Fibroblast of mammary gland (primary cell): ENCODE results near the gene NXPE2.

Experiments used
- DNase-seq: peaks from one replicate; pipeline ENCODE4 v3.0.0-alpha.2; 2010; ENCODE audit warnings: low read depth
- H3K4me3 ChIP-seq: 2 replicates; pipeline ENCODE4 v1.5.1; 2011; ENCODE audit warnings: low read depth, mild to moderate bottlenecking, low read length, moderate library complexity; ENCODE audit not compliant: control insufficient read depth
- TF ChIP-seq, protein P1 (sequence below): conservative IDR thresholded peaks from 2 replicates; pipeline ENCODE4 v1.5.1; 2011; ENCODE audit warnings: low read depth, low read length, inconsistent platforms; ENCODE audit not compliant: control insufficient read depth, insufficient read depth

NXPE2 gene

DNA sequence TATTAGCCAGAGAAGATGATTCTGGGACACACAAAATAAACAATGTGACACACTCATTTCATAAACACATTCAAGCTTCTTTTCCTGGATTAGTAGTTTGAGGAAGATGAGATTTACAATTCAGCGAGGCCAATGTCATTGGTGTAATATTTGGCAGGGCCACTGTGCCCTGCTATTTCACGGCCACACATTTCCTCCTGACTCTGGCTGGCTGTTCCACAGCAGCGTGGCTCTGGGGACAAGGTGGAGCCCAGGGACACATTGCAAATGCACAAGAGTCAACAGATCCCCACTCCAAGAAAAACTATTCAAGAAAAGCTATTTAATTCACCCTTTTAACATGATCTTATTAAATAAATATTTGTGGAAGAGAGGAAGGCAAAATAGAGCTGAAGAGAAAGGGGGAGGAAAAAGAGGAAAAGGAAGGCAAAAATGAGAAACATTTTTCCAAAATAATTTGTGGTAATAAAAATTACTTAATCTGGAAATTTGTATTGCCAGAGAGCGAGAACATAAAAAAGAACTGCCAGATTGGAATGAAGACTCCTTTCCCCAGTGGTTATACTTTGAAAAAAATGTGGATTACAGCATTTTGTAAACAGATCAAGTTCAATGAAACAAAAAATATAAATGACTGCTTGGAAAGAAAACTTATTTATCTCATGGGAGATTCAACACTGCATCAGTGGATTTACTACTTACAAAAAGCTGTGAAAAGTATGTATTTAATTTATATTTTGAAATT lies 27.1 kb downstream of the NXPE2 start:
- TF ChIP-seq, protein P1, sequence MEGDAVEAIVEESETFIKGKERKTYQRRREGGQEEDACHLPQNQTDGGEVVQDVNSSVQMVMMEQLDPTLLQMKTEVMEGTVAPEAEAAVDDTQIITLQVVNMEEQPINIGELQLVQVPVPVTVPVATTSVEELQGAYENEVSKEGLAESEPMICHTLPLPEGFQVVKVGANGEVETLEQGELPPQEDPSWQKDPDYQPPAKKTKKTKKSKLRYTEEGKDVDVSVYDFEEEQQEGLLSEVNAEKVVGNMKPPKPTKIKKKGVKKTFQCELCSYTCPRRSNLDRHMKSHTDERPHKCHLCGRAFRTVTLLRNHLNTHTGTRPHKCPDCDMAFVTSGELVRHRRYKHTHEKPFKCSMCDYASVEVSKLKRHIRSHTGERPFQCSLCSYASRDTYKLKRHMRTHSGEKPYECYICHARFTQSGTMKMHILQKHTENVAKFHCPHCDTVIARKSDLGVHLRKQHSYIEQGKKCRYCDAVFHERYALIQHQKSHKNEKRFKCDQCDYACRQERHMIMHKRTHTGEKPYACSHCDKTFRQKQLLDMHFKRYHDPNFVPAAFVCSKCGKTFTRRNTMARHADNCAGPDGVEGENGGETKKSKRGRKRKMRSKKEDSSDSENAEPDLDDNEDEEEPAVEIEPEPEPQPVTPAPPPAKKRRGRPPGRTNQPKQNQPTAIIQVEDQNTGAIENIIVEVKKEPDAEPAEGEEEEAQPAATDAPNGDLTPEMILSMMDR = no peak
- DNase-seq = no peak
- H3K4me3 ChIP-seq = no peak overlapping the region

DNA sequence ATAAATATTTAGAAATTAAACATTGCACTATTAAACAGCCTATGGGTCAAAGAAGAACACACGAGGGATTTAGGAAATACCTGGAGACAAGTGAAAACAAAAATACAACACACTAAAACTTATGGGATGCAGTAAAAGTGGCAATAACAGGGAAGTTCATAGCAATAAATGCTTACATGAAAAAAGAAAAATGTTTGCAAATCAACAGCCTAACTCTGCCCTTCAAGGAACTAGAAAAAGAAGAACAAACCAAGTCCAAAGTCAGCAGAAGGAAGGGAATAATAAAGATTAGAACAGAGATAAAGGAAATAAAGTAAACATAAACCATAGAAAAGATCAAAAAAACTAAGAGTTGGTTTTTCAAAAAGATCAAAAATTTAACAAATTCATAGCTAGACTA lies 31.6 kb downstream of the NXPE2 start:
- H3K4me3 ChIP-seq = no peak overlapping the region
- TF ChIP-seq, protein P1 = no peak
- no peak for DNase-seq

DNA sequence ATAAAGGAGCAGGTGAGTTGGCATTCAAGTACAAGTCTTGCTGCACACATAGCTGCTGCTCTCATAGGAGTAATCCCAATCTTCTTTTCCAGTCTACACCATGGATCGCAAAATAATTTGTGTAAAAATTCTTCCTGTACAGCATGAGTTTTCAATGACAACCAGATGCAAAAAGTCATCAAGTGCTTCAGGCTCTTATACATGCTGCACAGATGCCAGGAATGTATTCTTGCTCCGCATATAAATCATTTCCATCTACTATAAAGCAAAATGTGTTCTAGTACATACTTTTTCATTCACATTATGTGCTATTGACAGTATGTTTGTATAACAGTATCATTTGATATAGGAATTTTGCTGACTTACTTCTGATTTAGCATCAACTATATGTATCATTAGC lies 35.4 kb downstream of the NXPE2 start:
- TF ChIP-seq, protein P1 = no peak
- no peak overlapping the region for H3K4me3 ChIP-seq
- DNase-seq = no peak

DNA sequence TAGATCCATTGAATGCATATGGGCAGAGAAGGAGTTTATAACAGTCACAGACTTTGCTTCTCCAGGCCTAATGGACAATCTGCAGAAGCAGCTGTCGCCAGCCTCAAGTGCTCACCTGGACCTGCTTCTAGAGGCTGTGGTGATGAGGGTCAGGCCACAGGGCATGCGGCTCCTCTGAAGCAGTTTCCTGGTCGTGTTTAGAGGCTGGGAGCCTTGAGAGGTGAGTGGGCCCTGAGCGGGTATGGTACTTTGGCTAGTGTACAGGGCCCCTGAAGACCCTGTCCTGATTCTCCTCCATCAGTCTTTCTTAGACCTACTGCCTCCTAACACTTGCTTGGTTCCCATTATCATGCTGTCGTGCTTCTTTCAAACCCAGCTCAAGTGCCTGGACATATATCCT lies 41.2 kb downstream of the NXPE2 start:
- TF ChIP-seq, protein P1 = no peak
- DNase-seq = no peak
- no peak overlapping the region for H3K4me3 ChIP-seq

DNA sequence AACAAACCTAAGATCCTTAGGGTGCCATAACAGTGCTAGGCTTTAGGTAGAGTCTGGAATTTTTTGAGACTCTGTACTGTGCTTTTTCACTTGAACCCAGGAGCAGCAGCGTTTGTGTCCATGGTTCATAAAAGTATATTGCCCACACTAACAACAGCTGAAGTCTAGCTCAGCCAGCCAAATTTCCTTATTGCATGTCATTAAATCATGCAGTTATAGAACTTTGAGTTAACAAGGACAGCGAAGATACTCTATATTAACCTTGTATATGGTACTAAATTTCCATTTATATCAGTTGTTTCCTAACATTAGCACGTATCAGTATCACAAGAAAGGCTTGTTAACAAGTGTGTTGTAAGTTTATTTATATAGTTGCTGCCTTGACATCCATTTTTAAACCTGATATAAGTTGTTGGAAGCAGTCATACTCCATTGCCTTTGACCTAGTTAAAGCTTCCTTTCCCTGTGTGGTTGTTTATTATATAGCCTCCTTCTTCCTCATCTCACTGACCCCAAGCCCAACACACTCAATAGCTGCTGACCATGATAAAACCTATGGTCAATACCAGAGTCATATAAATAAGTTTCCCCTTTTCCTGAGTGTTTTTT lies 46.7 kb downstream of the NXPE2 start:
- DNase-seq = no peak
- TF ChIP-seq, protein P1 = no peak
- H3K4me3 ChIP-seq = no peak overlapping the region

DNA sequence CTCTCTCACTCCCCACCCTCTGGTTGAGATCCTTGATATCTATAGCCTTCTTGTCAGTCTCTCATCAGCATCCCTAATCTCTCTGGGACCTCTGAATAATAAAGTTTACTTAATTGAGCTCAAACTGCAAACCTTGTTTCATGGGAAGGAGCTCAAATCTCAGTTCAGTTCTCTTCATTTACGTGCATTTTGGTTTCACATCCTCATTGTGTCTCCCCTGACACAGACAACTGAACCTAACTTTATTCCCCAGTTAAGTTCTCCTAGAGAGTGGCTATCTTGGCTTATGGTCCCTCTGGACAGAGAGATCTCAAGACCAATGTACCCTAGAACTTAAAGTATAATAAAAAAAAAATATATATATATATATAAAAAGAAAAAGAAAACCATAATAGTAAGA lies 47.3 kb downstream of the NXPE2 start:
- H3K4me3 ChIP-seq = no peak overlapping the region
- TF ChIP-seq, protein P1 = no peak
- no peak for DNase-seq

DNA sequence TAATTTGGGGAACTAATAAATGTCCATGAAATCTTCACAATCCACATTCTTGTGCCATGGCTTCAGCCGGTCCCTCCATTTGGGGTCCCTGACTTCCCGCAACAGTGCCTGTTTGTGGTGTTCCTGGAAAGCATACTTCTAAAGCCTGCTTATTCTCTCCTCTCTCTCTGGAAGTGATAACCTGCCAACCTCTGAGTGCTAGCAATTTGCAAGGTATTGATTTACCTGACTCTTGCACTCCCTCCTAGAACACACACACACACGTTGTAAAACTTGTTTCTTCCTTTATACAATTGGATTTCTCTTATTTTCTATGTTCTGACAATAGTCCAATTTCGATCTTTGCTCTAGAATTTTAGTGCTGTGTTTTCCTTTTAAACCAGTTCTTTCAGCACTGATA lies 58.5 kb downstream of the NXPE2 start:
- DNase-seq = no peak
- H3K4me3 ChIP-seq = no peak overlapping the region
- TF ChIP-seq, protein P1 = no peak
